ENCODE data around the gene RPL19. TPM values are rescaled to one million over a fixed set of nuclear protein-coding genes. Genes with fewer than 3 reads are reported as not detected.

RPL19 gene
- total RNA-seq, 2 donors from 2014 or later, result 1,534 to 2,029 TPM

- no peaks in the 10 kb centered on the region for H3K9me3 ChIP-seq
- no peak for DNase-seq
- H3K4me1 ChIP-seq, result peaks cover 13% of the 10 kb centered on the region
- no peaks in the 10 kb centered on the region for H3K27me3 ChIP-seq
- no peak overlapping the region for H3K4me3 ChIP-seq
- no peak for TF ChIP-seq POLR2A (IDR thresholded peaks at IDR 0.05)
- 94 to 97% methylated on average over 16 of the region's 16 CpGs for WGBS, 2 donors
- intact Hi-C loops (cut with DNase I), result no loop called here
- H3K27ac ChIP-seq, result no peak overlapping the region
- ATAC-seq, result no peak
- no peaks in the 10 kb centered on the region for H3K36me3 ChIP-seq (replicated peaks in 1 of 2; ENCODE audit: insufficient read depth in 1 of 2, low read depth in 2 of 2)
These were observed 7.2 kb upstream of the RPL19 start for GRCh38 chr17:39192901-39193300.

DNA sequence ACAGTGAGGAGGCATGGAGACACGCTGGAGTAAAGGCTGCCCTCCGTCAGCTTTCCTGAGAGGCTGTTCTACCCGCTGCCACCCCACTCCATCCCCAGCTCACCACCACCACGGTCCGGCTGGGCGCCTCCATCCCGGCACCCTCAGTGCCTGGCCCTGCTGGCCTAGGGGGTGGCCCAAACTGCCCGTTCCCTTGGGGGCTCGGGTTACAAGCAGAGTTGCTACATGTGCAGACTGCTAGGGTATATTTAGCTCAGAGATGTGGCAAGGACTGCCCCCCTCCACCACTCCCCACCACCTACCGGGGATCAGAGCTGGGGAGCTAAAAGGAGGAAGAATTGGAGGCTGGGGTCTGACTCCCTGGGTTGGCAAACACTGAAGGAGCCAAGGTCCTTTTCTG, 6.7 kb upstream of the RPL19 start:
- 79 to 100% methylated on average over 1 to 10 of the region's 10 CpGs for WGBS, 2 donors
- Histone ChIP-seq H3K4me3 (no peak overlapping the region), H3K9me3 (no peaks in the 10 kb centered on the region), H3K36me3 (replicated peaks in 1 of 2; ENCODE audit: insufficient read depth in 1 of 2, low read depth in 2 of 2) (no peaks in the 10 kb centered on the region), H3K27me3 (no peaks in the 10 kb centered on the region), H3K27ac (no peak overlapping the region), H3K4me1 (peaks cover 17% of the 10 kb centered on the region)
- intact Hi-C loops (cut with DNase I), result no loop called here
- ATAC-seq (no peak), DNase-seq (no peak)
- TF ChIP-seq, protein P1, sequence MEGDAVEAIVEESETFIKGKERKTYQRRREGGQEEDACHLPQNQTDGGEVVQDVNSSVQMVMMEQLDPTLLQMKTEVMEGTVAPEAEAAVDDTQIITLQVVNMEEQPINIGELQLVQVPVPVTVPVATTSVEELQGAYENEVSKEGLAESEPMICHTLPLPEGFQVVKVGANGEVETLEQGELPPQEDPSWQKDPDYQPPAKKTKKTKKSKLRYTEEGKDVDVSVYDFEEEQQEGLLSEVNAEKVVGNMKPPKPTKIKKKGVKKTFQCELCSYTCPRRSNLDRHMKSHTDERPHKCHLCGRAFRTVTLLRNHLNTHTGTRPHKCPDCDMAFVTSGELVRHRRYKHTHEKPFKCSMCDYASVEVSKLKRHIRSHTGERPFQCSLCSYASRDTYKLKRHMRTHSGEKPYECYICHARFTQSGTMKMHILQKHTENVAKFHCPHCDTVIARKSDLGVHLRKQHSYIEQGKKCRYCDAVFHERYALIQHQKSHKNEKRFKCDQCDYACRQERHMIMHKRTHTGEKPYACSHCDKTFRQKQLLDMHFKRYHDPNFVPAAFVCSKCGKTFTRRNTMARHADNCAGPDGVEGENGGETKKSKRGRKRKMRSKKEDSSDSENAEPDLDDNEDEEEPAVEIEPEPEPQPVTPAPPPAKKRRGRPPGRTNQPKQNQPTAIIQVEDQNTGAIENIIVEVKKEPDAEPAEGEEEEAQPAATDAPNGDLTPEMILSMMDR (IDR thresholded peaks at IDR 0.05), result no peak
- TF ChIP-seq POLR2A (IDR thresholded peaks at IDR 0.05), result no peak

DNA sequence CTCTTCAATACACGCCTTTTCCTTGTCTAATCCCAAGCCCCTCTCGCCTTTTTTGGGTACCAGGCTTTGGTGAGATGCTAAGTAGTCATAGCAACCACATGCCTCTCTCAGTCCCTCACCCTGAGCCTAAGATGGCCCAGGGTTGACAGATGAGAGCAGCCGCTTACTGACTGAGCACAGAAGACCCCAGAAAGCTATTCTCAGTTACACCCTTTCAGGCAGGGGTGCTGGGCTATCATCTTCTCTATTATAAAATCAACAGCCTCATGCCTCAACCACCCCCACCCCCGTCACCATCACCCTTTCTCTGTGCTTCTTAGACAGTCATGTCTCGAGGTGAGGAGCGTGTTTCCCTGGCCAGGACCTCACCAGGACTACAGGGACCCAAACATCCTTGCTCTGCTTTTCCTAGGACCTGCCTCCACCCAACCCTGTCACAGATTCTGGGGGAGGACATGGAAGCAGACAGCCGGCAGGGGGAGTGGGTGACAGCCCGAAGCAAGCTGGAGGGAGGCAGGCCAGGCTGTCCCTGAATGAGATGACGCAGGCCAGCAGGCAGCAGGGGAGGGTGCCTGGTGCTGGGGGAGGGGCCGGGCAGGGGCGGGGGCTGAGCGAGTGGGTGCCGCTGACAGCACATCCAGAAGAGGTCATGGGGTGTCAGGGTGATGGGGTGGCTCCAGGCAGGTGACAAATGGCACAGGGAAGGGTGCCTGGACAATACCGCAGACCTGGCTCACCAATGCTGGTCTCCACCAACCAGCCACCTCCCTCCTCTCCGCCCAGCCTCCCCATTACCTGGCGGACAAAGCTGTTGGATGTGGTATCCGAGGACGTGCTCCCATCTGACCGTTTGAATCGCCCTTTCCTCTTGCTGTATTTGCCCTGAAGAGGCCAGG, 5.7 kb upstream of the RPL19 start:
- WGBS, 2 donors, result 69 to 73% methylated on average over 19 of the region's 20 CpGs
- TF ChIP-seq, protein P1 (IDR thresholded peaks at IDR 0.05), result no peak
- no peak for TF ChIP-seq POLR2A (IDR thresholded peaks at IDR 0.05)
- H3K27ac ChIP-seq, result no peak overlapping the region
- no peaks in the 10 kb centered on the region for H3K9me3 ChIP-seq
- DNase-seq, result peak in 2 of 4 donors; percentile 25
- H3K4me1 ChIP-seq, result peaks cover 20% of the 10 kb centered on the region
- intact Hi-C loops (cut with DNase I), result no loop called here
- no peaks in the 10 kb centered on the region for H3K36me3 ChIP-seq (replicated peaks in 1 of 2; ENCODE audit: insufficient read depth in 1 of 2, low read depth in 2 of 2)
- H3K27me3 ChIP-seq, result no peaks in the 10 kb centered on the region
- no peak for ATAC-seq
- no peak overlapping the region for H3K4me3 ChIP-seq

DNA sequence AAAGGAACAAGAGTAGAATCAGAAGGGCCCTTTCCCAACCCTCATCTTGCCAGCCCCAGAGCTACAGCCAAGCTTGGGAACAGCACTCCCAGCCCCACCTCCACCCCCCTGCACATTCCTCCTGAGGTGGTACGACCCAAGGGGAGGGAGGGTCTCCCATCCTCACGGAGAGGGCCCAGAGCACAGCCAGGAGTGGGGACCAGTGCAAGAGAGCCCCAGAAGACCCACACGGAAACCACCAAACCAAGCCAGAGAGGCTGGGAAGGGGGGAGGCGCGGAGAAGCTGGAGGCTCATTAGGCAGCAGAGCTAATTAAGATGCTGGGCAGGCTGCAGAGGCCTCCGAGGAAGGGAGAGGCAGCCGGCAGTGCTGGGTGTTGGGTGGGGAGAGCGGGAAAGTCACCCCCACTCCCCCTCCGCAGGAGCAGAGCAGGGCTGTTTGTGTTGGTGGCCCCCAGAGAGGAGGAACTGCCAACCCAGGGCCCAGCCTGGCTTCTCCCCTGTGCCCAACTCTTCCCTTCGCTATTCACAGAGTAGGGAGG, 5.0 kb upstream of the RPL19 start:
- DNase-seq (no peak), ATAC-seq (no peak)
- no peaks in the 10 kb centered on the region for H3K36me3 ChIP-seq (replicated peaks in 1 of 2; ENCODE audit: insufficient read depth in 1 of 2, low read depth in 2 of 2)
- H3K9me3 ChIP-seq, result no peaks in the 10 kb centered on the region
- TF ChIP-seq, protein P1 (IDR thresholded peaks at IDR 0.05), result no peak
- TF ChIP-seq POLR2A (IDR thresholded peaks at IDR 0.05), result no peak
- H3K4me3 ChIP-seq, result no peak overlapping the region
- peaks cover 23% of the 10 kb centered on the region for H3K4me1 ChIP-seq
- intact Hi-C loops (cut with DNase I), result no loop called here
- no peaks in the 10 kb centered on the region for H3K27me3 ChIP-seq
- no peak overlapping the region for H3K27ac ChIP-seq
- WGBS, 2 donors, result 75 to 82% methylated on average over 8 to 10 of the region's 10 CpGs

DNA sequence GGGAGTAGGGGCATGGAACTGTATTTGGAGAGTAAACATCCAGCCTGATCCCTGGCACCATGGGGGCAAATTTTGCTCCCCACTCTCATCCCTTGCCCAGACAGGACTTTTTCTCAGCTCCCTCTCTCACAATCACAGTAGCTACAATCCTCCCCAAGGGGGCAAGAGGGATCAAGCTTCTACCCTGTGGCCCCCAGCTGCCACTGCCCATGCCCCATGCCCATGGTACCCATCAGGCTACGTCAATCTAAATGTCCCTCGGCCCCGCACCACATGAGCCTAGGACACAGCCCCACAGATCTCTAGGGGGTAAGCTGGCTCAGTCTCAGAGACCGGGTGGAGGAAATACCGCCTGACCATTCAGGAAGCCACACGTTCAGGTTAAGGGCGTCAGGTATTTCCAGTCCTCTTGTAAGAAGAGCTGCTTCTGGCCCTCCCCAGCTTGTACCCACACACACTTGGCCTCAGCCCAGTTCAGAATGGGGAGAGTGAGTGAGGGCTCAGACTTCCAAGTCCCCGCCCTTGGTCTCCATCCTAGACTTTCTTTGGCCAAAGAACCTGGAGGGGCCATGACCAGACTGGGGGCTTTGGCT, 4.4 kb upstream of the RPL19 start:
- Histone ChIP-seq H3K9me3 (no peaks in the 10 kb centered on the region), H3K27me3 (no peaks in the 10 kb centered on the region), H3K27ac (no peak overlapping the region), H3K36me3 (replicated peaks in 1 of 2; ENCODE audit: insufficient read depth in 1 of 2, low read depth in 2 of 2) (no peaks in the 10 kb centered on the region), H3K4me1 (peaks cover 23% of the 10 kb centered on the region), H3K4me3 (no peak overlapping the region)
- DNase-seq, result no peak
- WGBS, 2 donors, result 72 to 85% methylated on average over 8 of the region's 8 CpGs
- no peak for TF ChIP-seq POLR2A (IDR thresholded peaks at IDR 0.05)
- TF ChIP-seq, protein P1 (IDR thresholded peaks at IDR 0.05), result no peak
- ATAC-seq, result no peak
- intact Hi-C loops (cut with DNase I), result no loop called here

All from body of pancreas (tissue), 4 donors.